HG02798 (cell line): ENCODE measurements around the gene NSMF.
"Not testable (repeated sequence)": the region's sequence is repeated elsewhere in the genome, so short reads cannot be mapped to it uniquely, and the experiment has no call there.

Source experiments
- ATAC-seq: cut with Tn5 transposase; IDR thresholded peaks from one replicate; pipeline ENCODE4 v1.9.1; 2021; ENCODE audit warnings: mild to moderate bottlenecking; ENCODE audit not compliant: unreplicated experiment, poor library complexity

Gene NSMF

DNA sequence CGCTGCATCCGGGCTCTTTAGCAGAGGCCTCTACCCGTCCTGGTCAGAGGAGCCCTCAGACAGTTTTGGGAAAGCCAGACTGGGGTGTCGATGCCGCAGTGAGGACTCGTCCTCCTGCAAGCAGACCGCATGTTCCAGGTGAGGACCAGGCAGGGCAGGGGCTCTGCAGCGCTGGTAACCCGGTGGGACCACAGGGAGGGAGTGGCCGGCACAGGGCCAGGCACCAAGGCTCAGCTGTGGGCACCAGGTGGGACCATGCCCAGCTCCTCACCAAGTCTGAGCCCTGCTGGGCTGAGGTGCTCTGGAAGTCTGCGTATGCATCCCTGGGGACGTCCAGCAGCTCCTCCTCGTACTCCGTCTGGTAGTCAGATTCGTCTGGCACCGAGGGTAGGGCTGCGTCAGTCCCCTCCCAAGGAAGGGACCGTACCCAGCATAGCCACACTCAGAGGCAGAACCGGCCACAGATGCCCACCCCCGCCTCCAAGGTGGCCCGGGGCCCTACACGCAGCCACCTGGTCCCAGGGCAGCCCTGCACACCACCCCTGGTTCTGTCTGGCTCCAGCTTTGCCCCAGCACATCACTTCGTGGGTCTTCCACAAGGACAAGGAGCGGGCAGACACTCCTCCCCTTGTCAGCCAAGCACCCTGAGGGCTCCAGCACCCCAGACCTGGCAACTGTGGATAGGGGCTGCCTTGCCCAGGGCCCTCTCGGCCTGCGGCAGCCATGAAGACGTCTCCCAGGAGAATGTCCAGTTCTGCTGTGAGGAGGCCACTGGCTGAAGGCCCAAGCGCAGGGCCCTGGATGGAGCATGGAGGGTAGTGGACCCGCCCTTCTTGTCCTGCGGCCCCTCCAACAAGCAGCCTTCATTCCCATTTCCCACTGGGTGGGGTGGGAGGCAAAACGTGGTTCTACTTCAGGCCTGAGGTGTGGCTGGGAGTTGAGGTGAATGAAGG is 1.5 kb upstream of the NSMF start:
- no peak for ATAC-seq

DNA sequence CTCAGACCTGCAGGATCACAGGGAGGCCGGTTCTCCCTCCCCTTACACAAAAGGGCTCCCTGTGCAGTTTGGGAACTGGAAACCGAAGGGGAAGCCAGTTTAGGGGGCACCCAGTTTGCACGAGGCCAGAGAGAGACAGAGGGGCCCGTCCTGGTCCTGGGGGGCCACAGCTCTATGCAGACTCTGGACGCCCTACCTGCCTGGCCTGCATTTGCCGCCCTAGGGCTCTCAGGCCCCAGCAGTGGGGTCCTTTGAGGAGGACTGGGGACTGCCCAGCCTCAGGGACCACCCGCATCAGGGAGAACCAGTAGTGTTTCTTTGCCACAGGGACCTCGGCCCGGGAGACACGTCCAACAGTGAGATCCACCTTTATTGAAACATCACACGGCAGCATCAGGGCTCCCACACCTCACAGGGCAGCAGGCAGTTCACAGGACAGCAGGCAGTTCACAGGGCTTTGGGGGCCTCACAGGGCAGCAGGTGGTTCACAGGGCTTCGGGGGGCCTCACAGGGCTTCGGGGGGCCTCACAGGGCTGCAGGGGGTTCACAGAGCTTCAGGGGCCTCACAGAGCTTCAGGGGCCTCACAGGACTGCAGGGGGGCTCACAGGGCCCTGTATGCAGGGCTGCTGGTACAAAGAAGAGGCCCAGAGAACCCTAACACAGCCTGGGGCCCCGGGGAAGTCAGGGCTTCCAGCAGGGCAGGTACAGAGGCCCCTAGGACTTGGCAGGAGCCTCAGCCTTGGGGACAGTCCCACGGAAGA is 648 bp upstream of the NSMF start:
- no peak for ATAC-seq

DNA sequence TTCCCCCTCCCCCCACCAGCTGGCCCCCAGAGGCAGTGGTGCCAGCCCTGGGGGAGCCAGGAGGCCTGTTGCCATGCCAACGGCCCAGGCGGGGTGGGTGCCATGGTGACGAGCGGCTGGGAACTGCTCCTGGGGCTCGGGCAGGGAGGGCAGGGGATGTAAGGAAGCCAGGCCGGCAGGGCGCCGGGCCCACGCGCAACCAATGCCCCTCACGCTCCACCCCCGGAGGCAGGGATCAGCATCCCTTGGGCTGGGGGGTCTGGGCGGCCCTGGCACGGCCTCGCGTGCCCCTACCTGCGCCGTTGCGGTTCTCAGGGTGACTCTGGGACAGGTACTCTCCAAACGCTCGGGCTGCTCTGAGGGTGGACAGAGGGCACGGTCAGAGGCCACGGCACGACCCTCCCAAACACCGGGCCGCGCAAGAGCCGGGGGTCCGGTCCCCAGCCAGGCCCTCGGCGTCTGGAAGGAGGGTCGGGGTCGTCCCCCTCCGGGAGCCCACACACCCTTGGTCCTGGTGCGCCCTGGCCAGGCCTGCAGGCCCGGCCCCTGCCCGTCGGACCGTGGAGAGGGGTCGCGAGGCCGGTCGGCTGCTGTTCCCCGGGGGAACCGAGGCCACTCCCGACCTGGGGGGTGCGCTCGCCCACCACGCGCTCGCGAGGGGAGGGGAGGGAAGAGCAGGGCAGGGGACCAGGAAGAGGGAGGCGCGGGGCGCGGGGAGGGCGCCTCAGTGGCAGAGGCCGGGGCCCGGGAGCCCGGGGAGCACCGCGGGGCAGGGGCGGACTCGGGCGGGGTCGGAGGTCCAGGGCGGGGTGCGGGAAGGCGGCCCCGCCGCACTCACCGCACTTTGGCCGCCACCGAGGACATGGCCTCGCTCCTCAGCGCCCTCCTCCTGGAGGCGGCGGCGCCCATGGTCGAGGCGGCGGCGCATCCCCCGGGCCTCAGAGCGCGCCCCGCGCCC is 661 bp downstream of the NSMF start:
- no peak for ATAC-seq

DNA sequence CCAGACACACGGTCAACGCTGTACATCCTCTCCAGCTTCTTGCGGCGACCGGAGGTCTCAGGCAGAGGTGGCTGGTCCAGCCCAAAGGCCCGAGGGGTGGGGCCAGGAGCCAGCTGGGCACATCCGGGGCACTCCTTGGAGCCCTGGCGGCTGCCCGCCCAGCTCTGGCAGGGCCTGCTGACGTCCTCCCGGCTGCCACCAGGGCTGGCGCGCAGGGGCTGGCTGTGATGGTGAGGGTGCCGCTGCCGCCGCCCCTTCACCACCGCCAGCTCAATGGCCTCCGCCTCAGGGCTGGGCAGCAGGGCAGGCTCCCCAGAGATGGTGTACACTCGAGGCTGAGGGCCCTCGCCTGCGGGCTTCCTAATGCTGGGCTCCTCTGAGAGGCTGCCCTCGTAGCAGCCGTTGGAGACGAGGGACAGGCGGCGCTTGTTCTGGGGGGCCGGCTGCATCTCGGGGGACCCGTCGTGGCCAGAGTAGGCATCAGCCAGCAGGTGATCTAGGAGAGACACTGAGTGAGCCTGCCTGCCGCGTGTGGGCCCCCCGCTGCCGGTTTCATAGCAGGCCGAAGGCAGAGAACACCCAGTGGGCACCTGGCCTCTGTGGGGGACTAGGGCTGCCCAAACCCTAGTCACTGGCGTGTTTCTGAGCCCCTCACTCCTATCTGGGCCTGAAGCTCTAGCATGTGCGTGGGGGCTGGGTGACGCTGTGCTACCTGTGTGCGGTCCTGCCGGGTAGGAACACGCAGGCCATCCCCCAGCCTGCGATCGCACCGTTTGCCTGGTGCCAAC is 1.5 kb downstream of the NSMF start:
- no peak for ATAC-seq

DNA sequence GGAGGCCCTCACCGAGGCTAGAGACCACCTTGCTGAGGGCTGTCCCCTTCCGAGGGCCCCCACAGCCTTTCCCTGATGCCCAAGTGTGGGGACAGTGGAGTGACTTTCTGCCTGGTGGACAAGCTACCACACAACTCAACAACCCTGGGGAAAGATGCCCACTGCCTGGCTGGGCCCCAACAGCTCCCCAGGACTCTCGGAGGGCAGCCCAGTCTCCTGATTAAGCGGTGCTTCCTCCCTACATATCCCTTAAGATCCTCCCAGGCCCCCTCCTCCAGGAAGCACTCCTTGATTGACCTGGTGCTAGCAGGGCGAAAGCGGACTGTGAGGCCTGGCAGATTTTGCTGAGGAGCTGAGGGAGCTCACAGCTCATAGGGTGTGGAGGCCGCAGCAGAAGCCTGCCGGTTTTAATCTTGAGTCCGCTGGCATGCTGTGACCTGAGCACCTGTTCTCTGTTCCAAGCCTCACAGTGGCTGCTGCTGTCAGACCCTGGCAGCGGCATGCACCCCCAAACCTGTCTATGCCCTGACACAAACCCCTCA is 2.2 kb downstream of the NSMF start:
- no peak for ATAC-seq

DNA sequence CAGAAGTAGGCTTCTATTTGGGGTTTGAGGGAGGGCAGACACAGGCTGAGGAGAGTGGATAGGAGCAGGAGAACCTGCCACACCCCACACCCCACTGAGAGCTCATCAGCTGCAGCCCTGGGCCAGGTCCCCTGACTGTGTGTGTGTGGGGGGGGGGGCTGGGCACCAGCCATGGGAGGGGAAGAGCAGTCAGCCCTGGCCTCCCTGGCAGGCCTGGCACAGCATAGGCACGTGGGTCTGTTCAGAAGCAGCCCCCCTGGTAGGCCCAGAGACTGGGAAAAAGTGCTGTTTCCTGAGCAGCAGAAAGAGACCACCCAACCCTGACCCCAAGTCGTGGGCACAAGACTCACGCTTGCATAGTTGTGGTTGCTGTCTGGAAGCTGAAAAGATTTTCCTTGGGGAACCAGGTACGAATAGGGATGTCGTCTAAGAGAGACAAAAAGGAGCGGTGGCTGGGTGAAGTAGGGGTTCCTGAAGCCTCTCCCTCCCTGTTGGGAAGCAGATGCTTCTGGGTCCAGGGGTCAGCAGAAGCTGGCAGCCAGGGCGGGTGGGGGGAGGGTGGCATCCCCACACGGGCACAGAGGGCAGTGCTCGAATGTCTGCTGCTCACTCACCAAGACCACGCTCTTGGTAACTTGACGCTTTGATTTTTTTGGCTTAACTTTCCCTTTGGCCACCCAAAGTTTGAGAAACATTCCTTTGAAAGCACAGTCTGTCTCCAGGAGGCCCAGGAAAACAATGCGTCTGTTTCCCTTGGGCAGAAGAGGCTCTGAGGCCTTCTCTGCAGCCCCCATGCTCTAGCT is 2.9 kb downstream of the NSMF start:
- no peak for ATAC-seq

DNA sequence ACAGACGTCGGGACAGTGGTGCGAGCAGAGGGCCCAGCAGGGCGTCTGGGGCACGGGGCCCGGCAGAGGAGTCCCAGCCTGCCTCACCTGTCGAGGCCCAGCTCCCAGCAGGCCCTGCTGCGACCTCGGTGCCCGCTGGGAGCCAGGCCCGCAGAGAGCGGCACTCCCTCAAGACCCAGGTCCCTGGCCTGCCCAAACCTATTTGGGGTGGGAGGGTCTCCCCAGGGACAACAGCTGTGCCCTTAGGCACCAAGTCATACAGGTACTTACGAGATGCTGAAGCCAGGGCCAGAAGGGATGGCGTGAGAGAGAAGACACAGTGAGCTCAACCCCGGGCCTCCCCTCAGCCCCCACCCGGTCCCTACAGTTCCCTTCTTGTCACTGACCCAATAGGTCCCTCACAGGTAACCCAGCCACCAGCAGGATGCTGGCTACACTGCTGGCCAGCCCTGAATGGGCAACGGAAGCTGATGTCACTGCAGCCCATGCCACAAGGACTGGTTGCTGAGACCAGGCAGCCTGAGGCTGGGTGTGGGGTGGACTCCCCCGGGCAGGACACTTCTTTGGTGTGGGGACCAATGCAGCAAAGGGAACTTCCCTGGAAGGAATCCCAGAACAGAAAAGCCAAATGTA is 3.7 kb downstream of the NSMF start:
- no peak for ATAC-seq

DNA sequence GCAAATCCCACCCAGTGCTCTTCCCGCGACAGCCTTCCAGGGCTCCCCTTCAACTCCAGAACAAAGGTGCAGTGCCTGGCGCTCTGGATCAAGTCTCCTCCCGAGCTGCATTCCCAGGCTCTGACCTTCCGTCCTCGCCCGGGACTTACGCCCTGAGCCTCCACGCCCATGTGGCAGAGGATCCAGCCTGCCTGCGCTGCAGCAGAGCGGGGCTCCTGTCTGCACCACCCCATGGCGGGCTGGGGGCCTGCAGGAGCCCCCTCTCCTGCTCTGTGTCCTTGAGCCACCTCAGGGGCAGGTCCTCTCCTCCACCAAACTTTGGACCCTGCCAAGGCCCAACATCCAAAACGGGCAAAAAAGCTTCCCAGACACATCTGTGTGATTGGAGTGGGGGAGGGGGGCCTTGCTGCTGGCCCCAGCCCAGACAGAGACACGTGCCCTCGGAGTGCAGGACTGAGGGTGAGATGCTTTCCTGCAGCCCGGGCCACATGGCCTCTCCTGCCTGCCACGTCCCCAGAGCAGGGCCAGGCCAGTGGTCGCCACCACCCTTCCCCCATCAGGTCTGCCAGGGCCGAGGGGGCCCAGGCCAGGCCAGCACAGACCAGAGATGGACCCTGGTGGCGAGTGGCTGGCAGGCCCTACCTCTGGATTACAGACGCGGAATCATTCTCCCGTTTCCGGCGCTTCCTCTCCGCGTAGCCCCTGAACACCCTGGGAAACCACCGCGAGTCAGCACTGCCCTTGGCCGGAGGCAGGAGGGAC is 4.4 kb downstream of the NSMF start:
- ATAC-seq, result no peak

DNA sequence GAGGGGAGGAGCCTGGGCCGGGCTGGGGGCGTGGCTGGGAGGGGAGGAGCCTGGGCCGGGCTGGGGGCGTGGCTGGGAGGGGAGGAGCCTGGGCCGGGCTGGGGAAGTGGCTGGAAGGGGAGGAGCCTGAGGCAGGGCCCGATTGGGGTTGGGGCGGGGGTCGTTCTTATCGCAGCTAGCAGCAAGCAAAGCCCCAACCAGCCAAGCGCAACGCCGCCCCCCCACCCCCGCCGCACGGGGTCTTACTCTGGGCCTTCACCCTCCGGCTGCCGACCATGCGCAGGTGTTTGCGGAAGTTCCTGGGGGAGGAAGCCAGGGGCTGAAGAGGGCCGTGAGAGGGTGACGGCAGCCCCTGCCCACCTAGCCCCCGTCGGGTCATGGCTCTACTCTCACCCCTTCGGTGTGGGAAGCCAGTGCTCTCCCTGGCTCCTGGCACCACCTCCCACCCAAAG is 5.0 kb downstream of the NSMF start:
- peak; percentile 29 for ATAC-seq

DNA sequence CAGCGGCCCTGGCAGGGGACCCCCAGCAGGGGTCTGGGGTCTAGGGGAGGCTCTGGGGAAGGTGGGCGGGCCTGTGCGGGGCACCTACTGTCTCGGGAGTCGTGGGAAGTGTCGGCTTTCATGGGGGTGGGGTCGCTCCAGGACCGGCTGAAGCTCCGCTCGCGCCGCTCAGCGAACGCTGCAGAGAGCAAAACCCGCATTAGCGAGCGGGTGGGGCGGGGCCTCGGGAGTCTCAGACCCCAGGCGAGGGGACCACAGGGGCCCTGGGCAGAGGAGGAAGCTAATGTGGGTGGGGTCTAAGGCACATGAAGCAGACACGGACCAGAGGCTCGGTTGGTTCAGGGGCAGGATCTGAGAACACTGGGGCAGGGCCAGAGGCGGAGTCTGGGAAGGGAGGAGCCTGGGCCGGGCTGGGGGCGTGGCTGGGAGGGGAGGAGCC is 5.5 kb downstream of the NSMF start:
- peak; percentile 48 for ATAC-seq

DNA sequence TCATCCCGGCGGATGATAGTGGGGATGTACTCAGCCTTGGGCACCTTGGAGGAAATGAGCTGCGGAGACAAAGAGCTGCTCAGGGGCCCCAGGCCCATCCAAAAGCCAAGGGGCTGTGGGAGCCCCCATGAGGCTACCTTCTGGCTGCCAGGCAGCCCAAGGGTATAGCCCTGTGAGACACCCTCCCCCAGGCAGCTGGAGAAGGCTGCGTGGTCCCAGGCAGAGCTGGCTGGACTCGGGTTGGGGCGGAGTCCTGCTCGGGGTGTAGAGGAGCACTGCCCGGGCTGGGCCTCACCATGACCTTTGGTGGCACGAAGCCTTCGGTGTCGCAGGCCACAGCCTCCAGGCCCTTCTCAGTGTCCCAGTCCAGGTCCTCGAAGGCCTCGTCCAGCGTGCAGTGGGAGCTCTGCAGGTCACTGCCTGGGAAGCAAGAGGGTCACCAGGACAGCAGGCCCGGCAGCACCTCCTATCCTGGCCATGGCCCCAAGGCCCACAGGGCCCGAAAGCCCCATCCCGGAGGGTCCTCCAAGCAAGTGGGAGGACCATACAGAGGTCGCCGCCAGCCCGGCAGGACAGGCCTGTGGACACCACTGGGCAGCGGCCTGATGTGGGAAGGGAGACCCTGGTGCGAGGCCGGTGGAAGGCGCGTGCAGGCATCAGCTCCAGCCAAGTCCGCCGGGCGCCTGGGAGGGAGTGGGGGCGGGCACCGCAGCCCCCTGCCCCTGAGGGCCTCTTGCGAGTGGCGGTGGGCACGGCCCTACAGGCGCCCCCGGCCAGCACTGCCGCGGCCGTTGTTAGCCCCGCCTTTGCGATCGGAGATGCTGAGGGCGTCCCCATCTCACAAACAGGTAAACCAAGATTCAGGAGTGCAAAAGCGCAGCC is 6.1 kb downstream of the NSMF start:
- ATAC-seq, result no peak

DNA sequence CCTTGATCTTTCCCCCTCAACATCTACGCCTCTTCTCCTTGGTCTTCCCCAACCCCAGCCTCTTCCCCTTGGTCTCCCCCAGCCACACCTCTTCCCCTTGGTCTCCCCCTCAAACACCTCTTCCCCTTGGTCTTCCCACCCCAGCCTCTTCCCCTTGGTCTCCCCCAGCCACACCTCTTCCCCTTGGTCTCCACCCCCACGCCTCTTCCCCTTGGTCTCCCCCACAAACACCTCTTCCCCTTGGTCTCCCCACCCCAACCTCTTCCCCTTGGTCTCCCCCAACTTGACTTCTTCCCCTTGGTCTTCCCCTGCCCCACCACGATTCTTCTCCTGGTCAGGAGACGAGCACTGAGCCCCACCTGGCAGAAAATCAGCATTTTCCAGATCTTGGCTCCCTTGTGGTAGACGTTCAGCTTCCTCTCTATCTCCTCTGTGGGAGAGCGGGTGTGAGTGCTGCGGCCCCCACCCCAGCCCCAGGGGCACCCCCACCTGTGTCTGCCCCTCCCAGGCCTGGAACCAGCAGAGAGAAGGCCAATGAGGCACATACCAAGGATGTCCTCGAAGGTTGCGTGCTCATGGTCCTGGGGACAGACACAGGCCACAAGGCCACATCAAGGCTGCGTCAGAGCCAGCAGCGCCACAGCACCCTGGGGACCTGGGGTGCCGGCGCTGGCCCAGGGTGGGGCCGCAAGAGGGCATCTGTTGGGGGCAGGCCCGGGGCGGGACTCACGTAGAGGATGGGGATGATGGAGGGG is 7.0 kb downstream of the NSMF start:
- ATAC-seq, result no peak

DNA sequence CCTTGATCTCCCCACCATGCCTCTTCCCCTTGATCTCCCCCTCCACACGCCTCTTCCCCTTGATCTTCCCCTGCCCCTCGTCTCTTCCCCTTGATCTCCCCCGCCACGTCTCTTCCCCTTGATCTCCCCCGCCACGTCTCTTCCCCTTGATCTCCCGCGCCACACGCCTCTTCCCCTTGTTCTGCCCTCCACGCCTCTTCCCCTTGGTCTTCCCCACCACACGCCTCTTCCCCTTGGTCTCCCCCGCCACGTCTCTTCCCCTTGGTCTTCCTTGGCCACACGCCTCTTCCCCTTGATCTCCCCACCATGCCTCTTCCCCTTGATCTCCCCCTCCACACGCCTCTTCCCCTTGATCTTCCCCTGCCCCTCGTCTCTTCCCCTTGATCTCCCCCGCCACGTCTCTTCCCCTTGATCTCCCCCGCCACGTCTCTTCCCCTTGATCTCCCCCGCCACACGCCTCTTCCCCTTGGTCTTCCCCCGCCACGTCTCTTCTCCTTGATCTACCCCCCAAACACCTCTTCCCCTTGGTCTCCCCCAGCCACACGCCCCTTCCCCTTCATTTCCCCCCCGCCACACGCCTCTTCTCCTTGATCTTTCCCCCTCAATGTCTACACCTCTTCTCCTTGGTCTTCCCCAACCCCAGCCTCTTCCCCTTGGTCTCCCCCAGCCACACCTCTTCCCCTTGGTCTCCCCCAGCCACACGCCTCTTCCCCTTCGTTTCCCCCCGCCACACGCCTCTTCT is 7.7 kb downstream of the NSMF start:
- ATAC-seq, result not testable (repeated sequence)

DNA sequence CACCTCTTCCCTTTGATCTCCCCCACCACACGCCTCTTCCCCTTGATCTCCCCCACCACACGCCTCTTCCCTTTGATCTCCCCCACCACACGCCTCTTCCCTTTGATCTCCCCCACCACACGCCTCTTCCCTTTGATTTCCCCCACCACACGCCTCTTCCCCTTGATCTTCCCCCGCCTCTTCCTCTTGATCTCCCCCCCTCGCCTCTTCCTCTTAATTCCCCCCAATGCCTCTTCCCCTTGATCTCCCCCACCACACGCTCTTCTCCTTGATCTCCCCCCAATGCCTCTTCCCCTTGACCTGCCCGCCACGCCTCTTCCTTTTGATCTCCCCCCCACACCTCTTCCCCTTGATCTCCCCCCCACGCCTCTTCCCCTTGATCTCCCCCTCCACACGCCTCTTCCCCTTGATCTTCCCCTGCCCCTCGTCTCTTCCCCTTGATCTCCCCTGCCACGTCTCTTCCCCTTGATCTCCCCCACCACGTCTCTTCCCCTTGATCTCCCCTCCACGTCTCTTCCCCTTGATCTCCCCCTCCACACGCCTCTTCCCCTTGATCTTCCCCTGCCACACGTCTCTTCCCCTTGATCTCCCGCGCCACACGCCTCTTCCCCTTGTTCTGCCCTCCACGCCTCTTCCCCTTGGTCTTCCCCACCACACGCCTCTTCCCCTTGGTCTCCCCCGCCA is 8.5 kb downstream of the NSMF start:
- not testable (repeated sequence) for ATAC-seq
